WTC11 (cell line): Measurements from ENCODE around the gene GRB7.

Source experiments
- NR1H2 ChIP-seq: sonication (generic); formaldehyde crosslinking; IDR thresholded peaks from 2 replicates; pipeline ENCODE4 v1.9.0; 2021; ENCODE audit warnings: mild to moderate bottlenecking, moderate library complexity, missing genetic modification reagents
- SMAD3 ChIP-seq: sonication (generic); formaldehyde crosslinking; IDR thresholded peaks from 2 replicates; pipeline ENCODE4 v1.8.0; 2022; ENCODE audit warnings: missing genetic modification reagents, mild to moderate bottlenecking, borderline replicate concordance
- TCF7 ChIP-seq: sonication (generic); formaldehyde crosslinking; IDR thresholded peaks from 2 replicates; pipeline ENCODE4 v1.8.0; 2022; ENCODE audit warnings: mild to moderate bottlenecking, low read depth, missing genetic modification reagents, moderate library complexity
- TF ChIP-seq, protein P1 (sequence below): fragments of 200-600 bp; IDR thresholded peaks from 2 replicates; pipeline ENCODE4 v1.8.0; 2022; ENCODE audit warnings: antibody characterized with exemption
- TF ChIP-seq, protein P2 (sequence below): sonication (generic); formaldehyde crosslinking; conservative IDR thresholded peaks from 2 replicates; pipeline ENCODE4 v1.8.1; 2022; ENCODE audit warnings: mild to moderate bottlenecking, missing genetic modification reagents
- TF ChIP-seq, protein P3 (sequence below): sonication (generic); formaldehyde crosslinking; IDR thresholded peaks from 2 replicates; pipeline ENCODE4 v1.8.1; 2023; ENCODE audit warnings: mild to moderate bottlenecking, missing genetic modification reagents, moderate library complexity
- TF ChIP-seq, protein P4 (sequence below): sonication (generic); formaldehyde crosslinking; IDR thresholded peaks from 2 replicates; pipeline ENCODE4 v1.8.1; 2022; ENCODE audit warnings: low read depth, missing genetic modification reagents, borderline replicate concordance

DNA sequence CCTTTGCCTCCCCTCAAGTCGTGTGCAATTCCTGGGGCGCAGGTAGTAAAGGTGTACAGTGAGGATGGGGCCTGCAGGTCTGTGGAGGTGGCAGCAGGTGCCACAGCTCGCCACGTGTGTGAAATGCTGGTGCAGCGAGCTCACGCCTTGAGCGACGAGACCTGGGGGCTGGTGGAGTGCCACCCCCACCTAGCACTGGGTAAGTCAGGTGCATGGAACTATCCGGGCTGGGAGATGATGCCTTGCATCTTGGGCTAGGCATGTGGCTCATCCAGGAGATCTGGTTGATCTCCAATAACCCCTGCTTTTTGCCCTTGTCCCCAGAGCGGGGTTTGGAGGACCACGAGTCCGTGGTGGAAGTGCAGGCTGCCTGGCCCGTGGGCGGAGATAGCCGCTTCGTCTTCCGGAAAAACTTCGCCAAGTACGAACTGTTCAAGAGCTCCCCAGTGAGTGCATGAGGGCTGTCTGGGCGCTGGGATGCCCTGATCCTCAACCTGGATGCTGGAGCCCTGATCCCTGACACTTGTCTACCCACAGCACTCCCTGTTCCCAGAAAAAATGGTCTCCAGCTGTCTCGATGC is 5.2 kb downstream of the GRB7 start:
- TF ChIP-seq TCF7 (CRISPR knock-in tag) (no peak), SMAD3 (CRISPR knock-in tag) (no peak), NR1H2 (CRISPR knock-in tag) (no peak)
- TF ChIP-seq, protein P1, sequence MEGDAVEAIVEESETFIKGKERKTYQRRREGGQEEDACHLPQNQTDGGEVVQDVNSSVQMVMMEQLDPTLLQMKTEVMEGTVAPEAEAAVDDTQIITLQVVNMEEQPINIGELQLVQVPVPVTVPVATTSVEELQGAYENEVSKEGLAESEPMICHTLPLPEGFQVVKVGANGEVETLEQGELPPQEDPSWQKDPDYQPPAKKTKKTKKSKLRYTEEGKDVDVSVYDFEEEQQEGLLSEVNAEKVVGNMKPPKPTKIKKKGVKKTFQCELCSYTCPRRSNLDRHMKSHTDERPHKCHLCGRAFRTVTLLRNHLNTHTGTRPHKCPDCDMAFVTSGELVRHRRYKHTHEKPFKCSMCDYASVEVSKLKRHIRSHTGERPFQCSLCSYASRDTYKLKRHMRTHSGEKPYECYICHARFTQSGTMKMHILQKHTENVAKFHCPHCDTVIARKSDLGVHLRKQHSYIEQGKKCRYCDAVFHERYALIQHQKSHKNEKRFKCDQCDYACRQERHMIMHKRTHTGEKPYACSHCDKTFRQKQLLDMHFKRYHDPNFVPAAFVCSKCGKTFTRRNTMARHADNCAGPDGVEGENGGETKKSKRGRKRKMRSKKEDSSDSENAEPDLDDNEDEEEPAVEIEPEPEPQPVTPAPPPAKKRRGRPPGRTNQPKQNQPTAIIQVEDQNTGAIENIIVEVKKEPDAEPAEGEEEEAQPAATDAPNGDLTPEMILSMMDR = no peak
- TF ChIP-seq, protein P2, sequence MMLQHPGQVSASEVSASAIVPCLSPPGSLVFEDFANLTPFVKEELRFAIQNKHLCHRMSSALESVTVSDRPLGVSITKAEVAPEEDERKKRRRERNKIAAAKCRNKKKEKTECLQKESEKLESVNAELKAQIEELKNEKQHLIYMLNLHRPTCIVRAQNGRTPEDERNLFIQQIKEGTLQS (CRISPR knock-in tag) = no peak
- TF ChIP-seq, protein P3, sequence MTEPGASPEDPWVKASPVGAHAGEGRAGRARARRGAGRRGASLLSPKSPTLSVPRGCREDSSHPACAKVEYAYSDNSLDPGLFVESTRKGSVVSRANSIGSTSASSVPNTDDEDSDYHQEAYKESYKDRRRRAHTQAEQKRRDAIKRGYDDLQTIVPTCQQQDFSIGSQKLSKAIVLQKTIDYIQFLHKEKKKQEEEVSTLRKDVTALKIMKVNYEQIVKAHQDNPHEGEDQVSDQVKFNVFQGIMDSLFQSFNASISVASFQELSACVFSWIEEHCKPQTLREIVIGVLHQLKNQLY (CRISPR knock-in tag) = no peak
- TF ChIP-seq, protein P4, sequence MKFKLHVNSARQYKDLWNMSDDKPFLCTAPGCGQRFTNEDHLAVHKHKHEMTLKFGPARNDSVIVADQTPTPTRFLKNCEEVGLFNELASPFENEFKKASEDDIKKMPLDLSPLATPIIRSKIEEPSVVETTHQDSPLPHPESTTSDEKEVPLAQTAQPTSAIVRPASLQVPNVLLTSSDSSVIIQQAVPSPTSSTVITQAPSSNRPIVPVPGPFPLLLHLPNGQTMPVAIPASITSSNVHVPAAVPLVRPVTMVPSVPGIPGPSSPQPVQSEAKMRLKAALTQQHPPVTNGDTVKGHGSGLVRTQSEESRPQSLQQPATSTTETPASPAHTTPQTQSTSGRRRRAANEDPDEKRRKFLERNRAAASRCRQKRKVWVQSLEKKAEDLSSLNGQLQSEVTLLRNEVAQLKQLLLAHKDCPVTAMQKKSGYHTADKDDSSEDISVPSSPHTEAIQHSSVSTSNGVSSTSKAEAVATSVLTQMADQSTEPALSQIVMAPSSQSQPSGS (CRISPR knock-in tag) = no peak
